Loucy (cell line): Measurements from ENCODE around the gene CYP2A6.

Source experiments
- EZH2phosphoT487 ChIP-seq: fragments of 200-600 bp; IDR thresholded peaks from 2 replicates; pipeline ENCODE4 v1.6.1; 2018; ENCODE audit warnings: antibody characterized with exemption, mild to moderate bottlenecking, moderate library complexity, borderline replicate concordance
- TF ChIP-seq, protein P1 (sequence below): fragments of 200-600 bp; sonication (generic); conservative IDR thresholded peaks from 2 replicates; pipeline ENCODE4 v1.5.1; 2014; ENCODE audit warnings: mild to moderate bottlenecking, antibody characterized with exemption, low read length

DNA sequence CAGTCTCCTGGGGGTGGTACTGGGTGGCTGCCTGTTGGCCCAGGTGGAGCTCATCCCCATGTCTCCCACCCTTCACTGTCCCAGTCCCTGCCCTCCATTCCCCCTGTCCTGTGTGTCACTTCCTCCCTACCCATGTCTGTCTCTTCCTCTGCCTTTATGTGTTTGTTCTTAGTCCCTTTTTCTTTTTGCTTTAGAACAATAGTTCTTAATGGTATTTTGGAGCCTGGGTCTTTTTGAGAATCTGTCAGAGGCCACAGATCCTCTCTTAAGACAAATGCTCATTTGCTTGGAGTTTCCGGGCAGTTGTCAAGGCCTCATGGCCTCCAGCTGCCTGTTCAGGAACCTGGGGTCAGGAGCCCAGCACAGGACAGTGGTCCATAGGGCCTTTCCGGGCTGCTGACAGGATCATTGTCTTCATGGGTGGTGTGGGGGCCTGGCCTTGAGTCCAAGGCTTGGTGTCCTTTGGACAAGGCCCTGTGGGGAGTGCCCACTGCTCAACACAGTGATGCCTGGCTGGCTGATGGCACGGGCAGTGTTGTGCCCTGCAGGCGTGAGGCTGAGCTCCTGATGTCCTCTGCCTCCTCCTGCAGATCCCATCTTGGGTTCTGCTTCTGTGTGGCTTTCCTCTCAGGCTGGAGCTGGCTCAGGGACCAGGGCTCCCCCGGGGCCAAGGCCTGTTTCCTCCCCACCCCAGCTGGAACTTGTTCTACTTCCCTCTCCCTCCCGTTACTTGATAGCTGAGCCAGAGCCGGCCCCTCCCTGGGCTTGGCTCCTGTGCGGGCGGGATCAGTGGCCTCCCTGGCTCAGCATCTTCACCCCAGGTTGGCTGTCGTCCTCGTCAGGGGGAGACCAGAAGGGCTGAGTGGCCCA, 47.7 kb downstream of the CYP2A6 start:
- TF ChIP-seq, protein P1, sequence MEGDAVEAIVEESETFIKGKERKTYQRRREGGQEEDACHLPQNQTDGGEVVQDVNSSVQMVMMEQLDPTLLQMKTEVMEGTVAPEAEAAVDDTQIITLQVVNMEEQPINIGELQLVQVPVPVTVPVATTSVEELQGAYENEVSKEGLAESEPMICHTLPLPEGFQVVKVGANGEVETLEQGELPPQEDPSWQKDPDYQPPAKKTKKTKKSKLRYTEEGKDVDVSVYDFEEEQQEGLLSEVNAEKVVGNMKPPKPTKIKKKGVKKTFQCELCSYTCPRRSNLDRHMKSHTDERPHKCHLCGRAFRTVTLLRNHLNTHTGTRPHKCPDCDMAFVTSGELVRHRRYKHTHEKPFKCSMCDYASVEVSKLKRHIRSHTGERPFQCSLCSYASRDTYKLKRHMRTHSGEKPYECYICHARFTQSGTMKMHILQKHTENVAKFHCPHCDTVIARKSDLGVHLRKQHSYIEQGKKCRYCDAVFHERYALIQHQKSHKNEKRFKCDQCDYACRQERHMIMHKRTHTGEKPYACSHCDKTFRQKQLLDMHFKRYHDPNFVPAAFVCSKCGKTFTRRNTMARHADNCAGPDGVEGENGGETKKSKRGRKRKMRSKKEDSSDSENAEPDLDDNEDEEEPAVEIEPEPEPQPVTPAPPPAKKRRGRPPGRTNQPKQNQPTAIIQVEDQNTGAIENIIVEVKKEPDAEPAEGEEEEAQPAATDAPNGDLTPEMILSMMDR, result no peak
- TF ChIP-seq EZH2phosphoT487, result no peak
